ENCODE data around the gene MINPP1.

The MINPP1 gene

GRCh38 chr10:87600581-87600980, 95.9 kb downstream of the MINPP1 start:
- no peaks in the 10 kb centered on the region for H3K36me3 Mint-ChIP-seq
- no peaks in the 10 kb centered on the region for H3K27me3 Mint-ChIP-seq
- no peak overlapping the region for H3K27ac Mint-ChIP-seq
- no peak overlapping the region for H3K4me3 Mint-ChIP-seq
- peaks cover 9% of the 10 kb centered on the region for H3K4me1 Mint-ChIP-seq (ENCODE audit: low read depth)
- no peaks in the 10 kb centered on the region for H3K9me3 Mint-ChIP-seq (ENCODE audit: low read depth)

All from activated naive CD8-positive, alpha-beta T cell (primary cell).